Central memory CD4-positive, alpha-beta T cell (primary cell): ENCODE measurements around the gene PTPDC1.

Experiments
- DNase-seq: peaks from one replicate; pipeline ENCODE4 v3.0.0; 2022

PTPDC1 gene

DNA sequence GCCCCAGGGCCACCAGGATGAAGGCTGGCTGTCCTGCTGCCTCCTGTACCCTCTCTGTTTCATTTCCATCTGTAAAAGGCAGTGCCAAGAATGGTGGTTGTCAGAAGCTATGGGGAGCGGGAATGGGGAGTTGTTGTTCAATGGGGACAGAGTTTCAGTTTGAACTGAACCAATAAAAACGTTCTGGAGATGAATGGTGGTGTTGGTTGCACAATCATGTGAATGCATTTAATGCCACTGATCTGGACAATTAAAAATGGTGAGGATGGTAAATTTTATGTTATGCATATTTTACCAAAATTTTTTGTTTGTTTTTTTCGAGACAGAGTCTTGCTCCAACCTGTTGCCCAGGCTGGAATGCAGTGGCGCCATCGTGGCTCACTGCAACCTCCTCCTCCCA is 58.1 kb downstream of the PTPDC1 start:
- no peak for DNase-seq

DNA sequence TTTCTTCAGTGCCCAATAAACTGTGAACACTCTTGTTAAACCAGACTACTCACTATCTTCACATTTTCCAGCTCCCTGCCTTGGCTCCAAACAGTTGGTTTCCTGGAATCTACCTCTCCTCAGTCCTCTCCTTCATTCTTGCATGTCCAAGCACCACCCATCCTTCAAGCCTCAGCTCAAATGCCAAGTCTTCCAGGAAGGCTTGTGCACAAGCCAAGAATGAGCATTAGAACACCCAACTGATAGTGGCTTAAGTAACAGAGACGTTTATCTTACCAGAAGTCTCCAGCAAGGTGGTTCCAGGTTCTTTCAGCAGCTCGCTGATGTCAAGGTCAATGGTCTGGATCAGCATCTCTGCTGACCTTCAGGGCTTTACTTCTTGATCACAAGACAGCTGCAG is 60.1 kb downstream of the PTPDC1 start:
- DNase-seq, result no peak

DNA sequence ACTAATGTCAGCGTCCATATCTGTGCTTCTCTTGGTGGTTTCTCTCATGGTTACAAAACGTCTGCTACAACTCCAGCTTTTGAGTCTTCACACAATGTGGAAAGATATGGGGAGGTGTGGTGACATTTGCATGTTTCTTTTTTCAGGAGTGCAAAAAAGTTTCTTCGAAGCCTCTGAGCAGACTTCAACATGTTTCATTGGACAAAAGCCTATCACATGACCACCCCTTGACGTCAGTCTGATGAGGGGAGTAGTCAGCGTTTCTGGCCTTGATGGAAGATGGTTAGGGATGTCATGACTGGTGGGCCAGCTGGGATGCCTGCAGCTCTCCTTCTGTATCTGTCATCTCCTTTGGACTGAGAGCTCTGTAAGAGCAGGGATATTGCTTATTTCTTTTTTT is 61.4 kb downstream of the PTPDC1 start:
- DNase-seq, result no peak

DNA sequence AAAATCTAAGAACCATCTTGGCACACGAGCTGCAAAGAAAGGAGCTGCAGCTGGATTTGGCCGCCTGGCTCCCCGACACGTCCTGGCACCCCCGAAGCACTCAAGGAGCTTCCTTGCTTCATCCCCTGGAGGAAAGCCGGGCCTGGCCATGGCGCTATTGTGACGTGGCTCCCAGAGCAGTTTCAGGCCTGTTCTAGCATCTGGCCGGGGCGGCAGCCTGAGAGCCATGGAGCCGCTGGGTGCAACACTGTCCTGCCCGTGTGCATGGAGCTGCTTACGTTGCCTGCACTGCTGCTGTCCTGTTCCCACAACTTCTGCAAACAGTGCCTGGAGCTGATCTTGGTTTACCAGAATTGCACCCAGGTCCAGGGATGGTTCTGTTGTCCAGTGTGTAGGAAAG is 63.5 kb downstream of the PTPDC1 start:
- DNase-seq, result no peak

DNA sequence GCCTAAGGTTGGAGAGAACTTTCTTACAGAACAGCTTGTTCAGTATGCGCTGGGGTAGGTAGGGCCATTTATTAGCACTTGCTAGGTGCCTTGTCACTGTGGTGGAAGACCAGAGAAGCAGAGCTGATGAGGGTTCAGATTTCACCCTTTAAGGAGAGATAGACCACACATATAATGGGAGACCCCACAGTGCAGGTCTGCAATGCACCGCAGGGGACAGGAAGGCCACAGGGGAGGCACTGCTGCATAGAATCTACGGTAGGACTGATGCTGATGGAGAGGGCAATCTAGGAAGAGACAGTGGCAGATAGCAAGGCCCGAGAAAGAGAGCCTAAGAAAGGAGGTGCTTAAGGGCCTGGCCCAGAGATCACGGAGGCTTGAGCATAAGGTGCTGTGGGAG is 64.2 kb downstream of the PTPDC1 start:
- DNase-seq, result no peak

DNA sequence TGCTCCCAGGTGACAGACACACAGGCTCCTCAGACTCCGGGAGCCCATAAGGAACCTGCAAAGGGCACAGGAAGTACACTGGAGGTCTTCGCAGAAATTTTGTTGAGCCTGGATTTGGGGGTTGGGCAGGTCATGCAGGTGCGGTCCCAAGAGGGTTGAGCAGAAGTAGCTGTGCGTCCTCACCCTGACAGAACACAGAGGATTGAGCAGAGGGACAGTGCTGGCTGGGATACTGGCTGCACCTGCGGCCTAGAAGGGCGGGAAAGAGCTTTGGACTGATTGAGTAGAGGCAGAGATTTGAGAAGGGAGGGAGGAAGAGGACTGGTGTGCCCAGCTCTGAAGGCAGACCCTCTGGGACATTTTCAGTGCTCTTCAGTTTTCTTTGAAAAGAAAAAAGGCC is 65.4 kb downstream of the PTPDC1 start:
- no peak for DNase-seq

DNA sequence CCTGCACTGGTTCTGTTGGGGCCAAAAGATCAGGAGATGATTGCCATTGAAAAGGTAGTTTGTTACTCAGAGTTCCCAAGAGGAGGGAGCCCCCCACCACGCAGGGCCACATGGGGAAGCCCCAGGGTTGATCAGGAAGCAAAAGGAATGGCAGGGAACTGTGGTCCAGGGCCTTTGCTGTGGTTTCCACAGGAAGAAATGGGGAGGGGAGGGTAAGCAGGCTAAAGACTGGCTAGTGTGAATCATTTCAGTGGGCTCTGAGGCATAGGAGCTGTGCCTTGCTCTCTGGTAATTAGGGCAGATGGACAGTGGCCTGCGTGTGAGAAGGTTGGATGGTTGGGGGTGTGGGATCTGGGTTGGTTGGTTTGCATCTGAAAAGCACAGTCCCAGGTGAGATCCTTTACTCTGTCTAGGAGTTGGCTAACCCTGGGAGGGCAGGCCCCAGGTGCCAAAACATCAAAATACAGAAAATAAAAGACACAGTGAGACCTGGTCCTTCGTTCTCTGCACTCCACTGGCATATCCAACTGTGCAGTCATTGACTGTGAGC is 66.1 kb downstream of the PTPDC1 start:
- DNase-seq, result no peak

DNA sequence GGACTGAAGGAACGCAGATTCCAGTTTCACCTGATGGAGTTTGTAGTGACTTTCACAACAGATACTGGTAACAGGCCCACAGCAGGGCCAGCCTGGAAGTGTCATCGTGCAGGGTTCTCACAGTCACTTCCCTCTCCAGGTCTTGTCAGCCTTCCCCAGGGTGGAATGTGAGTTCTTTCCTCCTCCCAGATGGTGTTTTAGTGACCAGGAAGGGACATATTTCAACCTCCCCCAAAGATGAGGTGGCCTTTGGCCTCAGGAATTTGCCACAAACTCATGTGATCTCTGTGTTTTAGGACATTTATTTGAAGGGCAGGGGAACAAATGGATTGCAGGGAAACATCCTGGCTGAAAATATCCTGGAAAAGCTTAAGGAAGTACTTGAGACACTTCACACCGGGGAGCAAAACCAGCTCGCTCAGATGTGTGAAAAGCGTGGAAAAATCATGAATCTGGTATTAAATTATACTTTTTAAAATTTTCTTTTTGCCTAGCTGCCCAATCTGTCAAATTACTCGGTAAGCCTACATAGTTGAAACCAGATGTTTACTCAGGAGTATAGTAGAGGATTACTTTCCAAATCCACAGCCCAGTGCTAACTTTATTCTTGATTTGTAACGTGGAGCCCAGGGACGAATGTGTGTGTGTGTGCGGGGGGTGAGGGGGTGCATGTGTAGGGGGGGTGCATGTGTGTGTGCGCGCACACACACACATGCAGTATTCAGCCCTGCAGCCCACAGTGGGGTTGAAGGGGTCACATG is 66.8 kb downstream of the PTPDC1 start:
- DNase-seq, result no peak

DNA sequence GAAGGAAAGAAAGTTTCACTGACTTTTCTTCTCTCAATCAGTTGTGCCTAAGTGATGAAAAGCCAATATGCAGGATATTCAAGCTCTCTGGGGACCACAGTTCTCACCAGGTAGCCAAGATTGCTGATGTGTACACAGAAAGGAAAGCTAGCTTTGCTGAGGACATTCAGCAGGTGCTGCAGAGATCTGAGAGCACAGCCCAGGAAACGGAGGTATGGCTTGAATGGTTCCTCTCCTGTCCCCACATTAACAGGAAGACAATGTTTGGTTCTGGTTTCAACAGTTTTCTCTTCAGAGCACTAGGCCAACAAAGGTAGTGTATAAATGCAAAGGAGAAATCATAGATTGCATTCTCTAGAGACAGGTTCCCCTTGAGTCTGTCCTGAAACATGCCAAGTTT is 69.6 kb downstream of the PTPDC1 start:
- DNase-seq, result no peak

DNA sequence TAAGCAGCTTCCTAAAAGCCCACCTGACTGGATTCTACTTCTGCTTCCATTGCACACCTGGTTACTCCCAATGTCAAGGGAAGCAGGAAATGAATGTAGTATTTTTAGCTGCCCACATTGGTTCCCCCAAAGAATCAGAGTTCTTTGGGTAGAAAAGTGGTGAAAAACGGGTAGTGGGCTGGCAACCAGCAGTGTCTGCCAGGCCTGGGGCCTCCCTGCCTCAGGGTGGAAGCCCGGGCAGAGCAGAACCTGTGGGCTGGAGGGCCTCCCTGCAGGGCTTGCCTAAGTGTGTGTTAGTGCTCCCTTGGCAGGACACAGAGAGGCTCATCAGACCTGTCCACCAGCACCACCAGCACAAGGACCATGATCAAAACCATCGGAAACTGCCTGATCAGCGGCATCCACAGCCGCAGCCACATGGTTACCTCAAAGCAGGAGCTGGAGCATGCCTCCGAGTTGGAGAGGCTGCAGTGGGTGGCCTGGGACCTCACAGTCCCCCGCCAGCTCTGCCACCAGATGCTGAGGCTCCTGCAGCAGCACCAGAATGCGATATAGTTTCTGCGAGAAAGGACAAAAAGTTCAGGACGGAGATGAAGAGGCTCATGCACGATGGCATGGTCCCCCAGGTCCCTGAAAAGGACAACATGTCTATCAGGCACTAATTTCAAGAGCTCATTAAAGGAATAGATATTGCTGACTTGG is 72.2 kb downstream of the PTPDC1 start:
- no peak for DNase-seq

DNA sequence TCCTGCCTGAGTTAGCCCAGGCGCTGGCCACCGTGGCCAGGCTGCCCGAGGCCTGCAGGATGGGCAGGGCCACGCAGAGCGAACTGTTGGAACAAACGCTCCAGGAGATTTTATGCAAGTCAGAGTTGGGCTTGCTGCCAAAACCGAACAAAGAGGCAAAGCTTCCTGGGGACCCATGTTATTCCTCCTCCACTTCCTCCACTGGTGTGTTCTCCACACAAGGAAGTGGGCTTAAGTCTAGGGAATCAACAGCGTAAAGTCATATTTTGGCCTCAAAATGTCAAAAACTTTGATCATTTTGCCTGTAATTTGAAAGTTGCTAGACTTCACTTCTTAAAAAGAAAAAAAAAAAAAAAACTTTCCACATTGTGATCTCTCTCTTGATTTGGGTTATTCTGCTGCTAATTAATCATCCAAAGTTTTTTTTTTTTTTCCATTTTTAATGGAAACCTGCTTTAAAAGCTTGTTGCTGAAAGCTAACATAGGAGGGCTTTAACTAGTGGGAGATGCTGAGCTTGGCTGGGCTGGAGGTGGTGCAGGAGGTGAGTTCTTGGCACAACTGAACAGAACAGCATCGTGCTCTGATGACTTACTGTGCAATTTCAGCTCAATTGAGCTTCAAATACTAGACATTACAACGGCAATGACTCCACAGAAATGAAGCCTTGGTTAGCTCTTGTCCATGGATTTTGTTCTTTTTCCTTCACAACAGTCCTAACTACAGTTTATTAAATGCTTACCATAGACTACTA is 73.0 kb downstream of the PTPDC1 start:
- no peak for DNase-seq
